HG02970 (cell line): ENCODE results near the gene OSBPL8.
"Not testable (repeated sequence)": the region's sequence is repeated elsewhere in the genome, so short reads cannot be mapped to it uniquely, and the experiment has no call there.

ENCODE experiments used
- ATAC-seq: cut with Tn5 transposase; IDR thresholded peaks from one replicate; pipeline ENCODE4 v1.9.1; 2021; ENCODE audit warnings: mild to moderate bottlenecking, moderate library complexity, moderate number of reproducible peaks; ENCODE audit not compliant: unreplicated experiment, low FRiP score

Gene OSBPL8

GRCh38 chr12:76374386-76375020 is 185.1 kb downstream of the OSBPL8 start:
- no peak for ATAC-seq

- no peak for ATAC-seq
These were observed 191.3 kb downstream of the OSBPL8 start for GRCh38 chr12:76368230-76368629.

GRCh38 chr12:76366163-76366562 is 193.4 kb downstream of the OSBPL8 start:
- ATAC-seq: no peak

- ATAC-seq: not testable (repeated sequence)
These were observed 195.4 kb downstream of the OSBPL8 start for GRCh38 chr12:76364131-76364530.

- no peak for ATAC-seq
These were observed 199.3 kb downstream of the OSBPL8 start for GRCh38 chr12:76360316-76360715.

- ATAC-seq: no peak
These were observed 203.5 kb downstream of the OSBPL8 start for GRCh38 chr12:76356071-76356470.

GRCh38 chr12:76348079-76348901 is 211.3 kb downstream of the OSBPL8 start, which contains the start of gene BBS10:
BBS10 (minus strand) TSS chr12:76348415; CDS start chr12:76348358, 57 bp downstream.
- ATAC-seq: peak; percentile 99

GRCh38 chr12:76346798-76347420 is 212.7 kb downstream of the OSBPL8 start:
- ATAC-seq: no peak

GRCh38 chr12:76346236-76346635 is 213.3 kb downstream of the OSBPL8 start:
- ATAC-seq: no peak

GRCh38 chr12:76345569-76345968 is 214.0 kb downstream of the OSBPL8 start:
- ATAC-seq: no peak

- ATAC-seq: no peak
These were observed 218.0 kb downstream of the OSBPL8 start for GRCh38 chr12:76341436-76342030.

- no peak for ATAC-seq
These were observed 218.7 kb downstream of the OSBPL8 start for GRCh38 chr12:76340680-76341435.

- no peak for ATAC-seq
These were observed 222.0 kb downstream of the OSBPL8 start for GRCh38 chr12:76337583-76337982.

- no peak for ATAC-seq
These were observed 227.0 kb downstream of the OSBPL8 start for GRCh38 chr12:76332606-76333005.

- no peak for ATAC-seq
These were observed 230.0 kb downstream of the OSBPL8 start for GRCh38 chr12:76329606-76330005.

- ATAC-seq: no peak
These were observed 230.4 kb downstream of the OSBPL8 start for GRCh38 chr12:76329159-76329558.

- not testable (repeated sequence) for ATAC-seq
These were observed 239.8 kb downstream of the OSBPL8 start for GRCh38 chr12:76319595-76320319.

GRCh38 chr12:76318773-76319594 is 240.6 kb downstream of the OSBPL8 start:
- no peak for ATAC-seq

GRCh38 chr12:76317976-76318375 is 241.6 kb downstream of the OSBPL8 start:
- no peak for ATAC-seq
